HepG2 (cell line): ENCODE measurements around the gene STEAP1B. TPM values are rescaled to one million over a fixed set of nuclear protein-coding genes. Genes with fewer than 3 reads are reported as not detected.

ENCODE experiments used
- KAT7 ChIP-seq: IDR thresholded peaks from 2 replicates; pipeline ENCODE4 v1.6.1; 2018; ENCODE audit warnings: borderline replicate concordance, missing compliant biosample characterization
- MAFK ChIP-seq, 2 experiments: IDR thresholded peaks in 1 of 2; conservative IDR thresholded peaks in 1 of 2; 2 replicates each; pipeline ENCODE4 v1.6.1; 2011; ENCODE audit warnings: improper control_type of control experiment in 2 of 2, low read length in 2 of 2
- NCOA2 ChIP-seq: sonication (generic); formaldehyde crosslinking; IDR thresholded peaks from 2 replicates; pipeline ENCODE4 v1.8.0; 2022; ENCODE audit warnings: inconsistent platforms
- NFATC3 ChIP-seq: sonication (generic); formaldehyde crosslinking; IDR thresholded peaks from 2 replicates; pipeline ENCODE4 v1.5.1; 2020; ENCODE audit warnings: mild to moderate bottlenecking, missing genetic modification reagents
- PRDM10 ChIP-seq: sonication (generic); formaldehyde crosslinking; IDR thresholded peaks from 2 replicates; pipeline ENCODE4 v1.4.0; 2020; ENCODE audit warnings: low read depth, missing genetic modification reagents
- PTBP1 ChIP-seq: fragments of 200-400 bp; formaldehyde crosslinking; IDR thresholded peaks from 2 replicates; pipeline ENCODE4 v1.6.1; 2018; ENCODE audit warnings: low read length, low read depth; ENCODE audit not compliant: poor library complexity, severe bottlenecking
- RARA ChIP-seq: IDR thresholded peaks from 2 replicates; pipeline ENCODE4 v1.6.1; 2016; ENCODE audit warnings: missing genetic modification reagents, missing compliant biosample characterization
- TBX3 ChIP-seq: fragments of 450-650 bp; IDR thresholded peaks from 2 replicates; pipeline ENCODE4 v1.6.1; 2017; ENCODE audit warnings: antibody characterized with exemption, mild to moderate bottlenecking, inconsistent platforms, borderline replicate concordance
- TCF7L2 ChIP-seq: IDR thresholded peaks from 2 replicates; pipeline ENCODE4 v1.6.1; 2011; ENCODE audit warnings: mild to moderate bottlenecking, low read depth, low read length, moderate library complexity
- TFE3 ChIP-seq: IDR thresholded peaks from 2 replicates; pipeline ENCODE4 v1.6.1; 2016
- ZNF484 ChIP-seq: sonication (generic); formaldehyde crosslinking; IDR thresholded peaks from 2 replicates; pipeline ENCODE4 v1.5.1; 2020; ENCODE audit warnings: mild to moderate bottlenecking, low read depth, missing genetic modification reagents, borderline replicate concordance
- ZNF512B ChIP-seq: sonication (generic); formaldehyde crosslinking; IDR thresholded peaks from 2 replicates; pipeline ENCODE4 v1.5.1; 2020; ENCODE audit warnings: missing genetic modification reagents, mild to moderate bottlenecking, borderline replicate concordance
- ZNF557 ChIP-seq: sonication (generic); formaldehyde crosslinking; IDR thresholded peaks from 2 replicates; pipeline ENCODE4 v1.4.0; 2020; ENCODE audit warnings: missing genetic modification reagents
- ZNF580 ChIP-seq: IDR thresholded peaks from 2 replicates; pipeline ENCODE4 v1.6.1; 2016; ENCODE audit warnings: low read depth, borderline replicate concordance
- ZNF749 ChIP-seq: sonication (generic); formaldehyde crosslinking; IDR thresholded peaks from 2 replicates; pipeline ENCODE4 v1.8.0; 2022; ENCODE audit warnings: mild to moderate bottlenecking, missing genetic modification reagents, moderate library complexity, borderline replicate concordance
- ZSCAN31 ChIP-seq: sonication (generic); formaldehyde crosslinking; IDR thresholded peaks from 2 replicates; pipeline ENCODE4 v1.5.0; 2020; ENCODE audit warnings: low read depth, mild to moderate bottlenecking, missing genetic modification reagents
- polyA plus RNA-seq, 8 experiments: library from polyadenylated mRNA; depleted of rRNA in 3 of 8; stranded (reverse) in 7 of 8; unstranded in 1 of 8; fragments of >200 nt; fragmentation: Illumina TruSeq in 4 of 8; extraction: Trizol in 4 of 8; gene quantifications; 2 replicates each; pipeline versions ENCODE4 v1.2.1 to v1.2.3, GENCODE V29; 2011 to 2016; ENCODE audit warnings: low read depth in 4 of 8, missing spikeins in 1 of 8, mixed read lengths in 1 of 8; ENCODE audit not compliant: insufficient read depth in 1 of 8
- total RNA-seq, 5 experiments: library from RNA; depleted of rRNA; stranded (reverse); fragments of >200 nt; fragmentation: Illumina TruSeq; extraction: Trizol; gene quantifications; 2 replicates each; pipeline ENCODE4 v1.2.3, GENCODE V29; 2016; ENCODE audit warnings: low read depth in 1 of 5
- TF ChIP-seq, protein P1 (sequence below): sonication (generic); formaldehyde crosslinking; IDR thresholded peaks from 2 replicates; pipeline ENCODE4 v1.4.0; 2020; ENCODE audit warnings: missing genetic modification reagents
- TF ChIP-seq, protein P2 (sequence below): sonication (generic); formaldehyde crosslinking; IDR thresholded peaks from 2 replicates; pipeline ENCODE4 v1.5.1; 2020; ENCODE audit warnings: mild to moderate bottlenecking, missing genetic modification reagents, moderate library complexity

STEAP1B gene
- total and polyA plus RNA-seq, 2 of the 13 experiments (the other 11 are each of a cell fraction or from before 2014, with no cell fraction given), result not detected

- TF ChIP-seq, protein P1, sequence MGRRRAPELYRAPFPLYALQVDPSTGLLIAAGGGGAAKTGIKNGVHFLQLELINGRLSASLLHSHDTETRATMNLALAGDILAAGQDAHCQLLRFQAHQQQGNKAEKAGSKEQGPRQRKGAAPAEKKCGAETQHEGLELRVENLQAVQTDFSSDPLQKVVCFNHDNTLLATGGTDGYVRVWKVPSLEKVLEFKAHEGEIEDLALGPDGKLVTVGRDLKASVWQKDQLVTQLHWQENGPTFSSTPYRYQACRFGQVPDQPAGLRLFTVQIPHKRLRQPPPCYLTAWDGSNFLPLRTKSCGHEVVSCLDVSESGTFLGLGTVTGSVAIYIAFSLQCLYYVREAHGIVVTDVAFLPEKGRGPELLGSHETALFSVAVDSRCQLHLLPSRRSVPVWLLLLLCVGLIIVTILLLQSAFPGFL (CRISPR knock-in tag), result no peak
- TF ChIP-seq ZSCAN31 (no peak), ZNF557 (CRISPR knock-in tag) (no peak), MAFK (conservative IDR thresholded peaks at IDR 0.05 in 1 of 2, IDR thresholded peaks at IDR 0.05 in 1 of 2; ENCODE audit: low read length in 2 of 2) (no peak), NFATC3 (CRISPR knock-in tag) (no peak), KAT7 (CRISPR knock-in tag) (no peak), NCOA2 (CRISPR knock-in tag) (peak; percentile 90), ZNF580 (peak; percentile 77; the same call in 1 of the 2 replicates), TCF7L2 (no peak), PRDM10 (CRISPR knock-in tag) (0 out of 2 replicates have a peak, but pooled peaks have one; percentile 33), RARA (CRISPR knock-in tag) (peak; percentile 96), ZNF512B (CRISPR knock-in tag) (no peak), PTBP1 (no peak), ZNF484 (no peak), TFE3 (peak; percentile 84), ZNF749 (no peak), TBX3 (peak; percentile 48; the same call in 1 of the 2 replicates)
- TF ChIP-seq, protein P2, sequence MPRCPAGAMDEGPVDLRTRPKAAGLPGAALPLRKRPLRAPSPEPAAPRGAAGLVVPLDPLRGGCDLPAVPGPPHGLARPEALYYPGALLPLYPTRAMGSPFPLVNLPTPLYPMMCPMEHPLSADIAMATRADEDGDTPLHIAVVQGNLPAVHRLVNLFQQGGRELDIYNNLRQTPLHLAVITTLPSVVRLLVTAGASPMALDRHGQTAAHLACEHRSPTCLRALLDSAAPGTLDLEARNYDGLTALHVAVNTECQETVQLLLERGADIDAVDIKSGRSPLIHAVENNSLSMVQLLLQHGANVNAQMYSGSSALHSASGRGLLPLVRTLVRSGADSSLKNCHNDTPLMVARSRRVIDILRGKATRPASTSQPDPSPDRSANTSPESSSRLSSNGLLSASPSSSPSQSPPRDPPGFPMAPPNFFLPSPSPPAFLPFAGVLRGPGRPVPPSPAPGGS (CRISPR knock-in tag), result no peak
Measured at GRCh38 chr7:22433710-22434460, 66.1 kb downstream of the STEAP1B start (continued).
